Activated CD8-positive, alpha-beta memory T cell treated with anti-CD3 and anti-CD28 coated beads, Interleukin-2, amount 50 U/mL, for 48 hours (primary cell): ENCODE measurements around the gene ARID2.

Experiments used
- DNase-seq: peaks from one replicate; pipeline ENCODE4 v3.0.0-alpha.2; 2020

The ARID2 gene

DNA sequence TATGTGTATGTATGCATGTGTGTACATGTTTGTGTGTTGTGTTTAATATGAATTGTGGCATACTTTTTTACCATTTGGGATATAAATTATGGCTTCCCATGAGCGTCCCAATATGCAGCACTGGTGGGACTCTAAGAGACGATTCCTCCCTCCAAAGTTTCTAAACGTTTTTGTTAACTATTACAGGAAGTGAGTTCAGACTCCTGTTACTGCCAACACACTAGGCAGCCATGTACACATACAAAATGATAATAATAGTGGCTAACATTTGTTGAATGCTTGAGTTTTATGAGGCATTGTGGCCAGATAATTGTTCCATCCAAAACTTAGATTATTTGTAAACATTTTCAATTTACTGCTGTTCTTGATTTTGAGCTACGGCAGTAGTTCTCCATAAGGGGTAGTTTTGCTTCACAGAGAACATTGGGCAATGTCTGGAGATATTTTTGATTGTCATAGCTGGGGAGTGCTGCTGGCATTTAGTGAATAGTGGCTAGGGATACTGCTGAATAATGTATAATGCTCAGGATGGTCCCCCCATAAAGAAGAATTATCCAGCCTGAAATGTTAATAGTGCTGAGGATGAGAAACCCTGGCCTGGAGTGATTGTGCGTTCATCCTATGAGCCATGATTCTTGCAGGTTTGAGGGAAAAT is 45.1 kb downstream of the ARID2 start:
- no peak for DNase-seq

DNA sequence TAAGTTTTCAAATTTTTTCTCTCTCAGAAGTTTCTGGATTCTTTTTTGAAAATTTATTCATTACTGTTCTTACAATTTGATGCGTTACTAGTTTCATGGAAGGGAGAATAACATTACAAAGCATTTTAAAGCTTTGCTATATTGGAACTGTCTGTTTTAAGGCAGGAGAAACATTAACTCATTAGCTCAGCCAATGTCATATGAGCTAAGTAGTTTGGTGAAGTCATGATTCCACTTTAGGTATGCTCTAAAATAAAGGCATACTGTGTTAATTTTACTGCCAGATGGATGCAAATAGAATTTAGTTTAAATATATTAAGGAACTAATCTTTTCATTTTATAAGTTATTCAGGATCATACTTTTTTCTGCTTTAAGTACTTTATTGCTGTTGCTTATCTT is 46.0 kb downstream of the ARID2 start:
- DNase-seq, result no peak

DNA sequence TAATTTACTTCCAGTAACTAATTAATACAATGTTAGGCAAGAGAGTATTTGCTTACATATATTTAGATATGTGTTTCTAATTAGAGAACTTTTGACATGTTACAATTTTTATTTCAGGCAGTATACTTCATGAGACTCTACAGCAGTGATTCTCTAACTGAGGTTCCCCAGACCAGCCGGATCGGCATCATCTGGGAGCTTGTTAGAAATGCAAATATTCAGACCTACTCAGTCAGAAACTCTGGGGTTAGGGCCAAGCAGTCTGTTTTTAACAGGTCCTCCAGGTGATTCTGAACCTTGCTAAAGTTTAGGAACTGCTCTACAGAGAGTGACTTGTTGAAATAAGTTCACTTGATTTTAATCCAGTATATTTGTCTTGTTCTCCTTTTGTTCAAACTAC is 46.5 kb downstream of the ARID2 start:
- DNase-seq, result no peak

DNA sequence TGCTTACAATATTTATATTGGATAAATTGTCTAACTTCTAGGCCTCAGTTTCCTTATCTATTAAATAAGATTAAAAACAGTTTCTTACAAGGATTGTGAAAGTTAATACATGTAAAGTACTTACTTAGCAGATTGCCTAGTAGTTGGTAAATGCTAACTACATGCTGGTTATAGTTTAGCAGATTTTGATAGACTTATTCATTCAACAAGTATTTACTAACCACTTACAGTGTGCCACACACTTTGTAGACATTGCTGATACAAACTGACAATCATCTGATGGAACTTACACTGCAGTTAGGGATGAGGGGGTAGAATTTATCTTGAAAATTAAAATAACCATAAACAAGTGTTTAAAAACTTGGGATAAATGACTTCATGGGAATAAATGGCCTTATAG is 50.4 kb downstream of the ARID2 start:
- DNase-seq, result no peak

DNA sequence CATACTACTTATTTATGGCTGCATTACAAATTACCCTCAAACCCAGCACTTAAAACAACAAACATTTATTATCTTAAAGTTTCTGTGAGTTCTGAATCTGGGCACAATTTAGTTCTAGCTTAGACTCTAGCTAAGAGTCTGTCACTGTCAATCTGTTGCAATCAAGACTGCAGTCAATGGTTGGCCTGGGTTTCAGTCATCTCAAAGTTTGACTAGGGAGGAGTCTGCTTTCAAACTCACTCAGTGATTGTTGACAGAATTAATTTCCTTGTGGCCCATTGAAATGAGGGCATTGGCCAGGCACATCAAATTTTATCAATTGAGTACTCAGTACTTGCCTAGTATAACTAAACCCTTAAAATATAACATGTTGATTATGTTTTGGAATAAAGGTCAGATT is 51.6 kb downstream of the ARID2 start:
- no peak for DNase-seq

DNA sequence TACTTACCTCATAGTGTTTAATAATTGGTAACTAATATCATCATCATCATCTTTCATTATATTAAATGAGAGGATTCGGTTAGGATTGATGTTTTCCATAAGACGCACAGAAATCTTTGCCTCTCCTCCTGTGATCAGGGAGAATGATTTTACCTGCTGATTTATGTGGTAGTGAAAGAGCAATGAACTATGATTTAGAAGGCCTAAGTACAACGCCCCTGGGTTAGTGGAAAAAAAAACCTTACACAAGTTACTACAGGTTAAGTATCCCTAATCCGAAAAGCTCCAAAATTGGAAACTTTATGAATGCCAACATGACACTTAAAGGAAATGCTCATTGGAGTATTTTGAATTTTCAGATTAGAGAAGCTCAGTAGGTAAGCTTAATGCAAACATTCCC is 55.8 kb downstream of the ARID2 start:
- DNase-seq, result no peak

DNA sequence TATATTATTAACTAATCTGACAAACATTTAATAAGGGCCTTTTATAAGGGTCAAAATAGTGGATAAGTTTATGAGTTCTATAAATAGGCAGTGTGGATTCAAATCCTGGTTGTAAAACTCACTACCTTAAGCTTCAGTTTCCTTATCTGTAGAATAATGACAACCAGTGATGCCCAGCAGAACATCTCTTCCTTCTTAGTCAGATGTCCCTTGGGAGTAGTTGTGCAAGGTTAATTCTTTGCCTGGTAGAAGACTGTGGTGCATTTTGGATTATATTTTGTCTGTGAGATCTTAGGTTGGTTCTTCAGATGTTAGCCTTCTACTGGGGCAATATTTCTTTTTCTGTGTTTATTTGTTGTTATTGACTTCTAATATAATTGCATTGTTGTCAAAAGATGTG is 59.5 kb downstream of the ARID2 start:
- DNase-seq, result no peak

DNA sequence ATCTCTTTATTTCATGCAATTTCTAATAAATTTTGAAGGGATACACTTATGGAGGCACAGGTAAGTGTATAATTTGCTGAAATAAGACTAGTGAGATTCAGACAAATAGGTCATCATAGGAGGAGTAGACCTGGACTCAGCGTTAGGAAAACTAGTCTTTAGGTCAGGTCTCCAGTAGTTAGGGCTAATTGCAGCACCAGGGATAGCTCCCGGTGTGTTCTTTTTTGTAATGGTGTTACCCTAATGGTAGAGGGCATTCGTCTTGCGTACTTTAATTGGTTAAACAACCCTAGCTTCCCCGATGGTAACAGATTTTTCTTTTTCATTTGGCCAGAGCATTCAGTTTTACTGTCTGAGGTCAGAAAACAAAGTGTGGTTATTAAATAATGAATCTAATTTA is 64.9 kb downstream of the ARID2 start:
- DNase-seq, result no peak

DNA sequence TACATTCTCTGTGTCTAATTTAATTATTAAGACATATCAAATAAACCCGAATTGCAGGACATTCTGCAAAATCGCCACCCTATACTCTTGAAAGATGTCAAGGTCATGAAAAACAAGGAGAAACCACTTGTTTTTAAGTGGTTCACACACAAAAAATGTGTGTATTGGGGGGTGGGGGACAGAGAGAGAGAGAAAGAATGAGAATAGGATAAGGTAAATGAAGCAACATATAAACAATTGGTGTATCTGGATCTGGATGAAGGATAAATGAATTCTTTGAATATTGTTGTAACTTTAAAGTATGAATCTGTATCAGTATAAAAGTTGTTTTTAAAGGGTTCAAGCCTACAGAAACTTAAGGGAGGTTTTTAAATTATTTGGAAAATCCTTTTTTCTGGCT is 72.1 kb downstream of the ARID2 start:
- no peak for DNase-seq

DNA sequence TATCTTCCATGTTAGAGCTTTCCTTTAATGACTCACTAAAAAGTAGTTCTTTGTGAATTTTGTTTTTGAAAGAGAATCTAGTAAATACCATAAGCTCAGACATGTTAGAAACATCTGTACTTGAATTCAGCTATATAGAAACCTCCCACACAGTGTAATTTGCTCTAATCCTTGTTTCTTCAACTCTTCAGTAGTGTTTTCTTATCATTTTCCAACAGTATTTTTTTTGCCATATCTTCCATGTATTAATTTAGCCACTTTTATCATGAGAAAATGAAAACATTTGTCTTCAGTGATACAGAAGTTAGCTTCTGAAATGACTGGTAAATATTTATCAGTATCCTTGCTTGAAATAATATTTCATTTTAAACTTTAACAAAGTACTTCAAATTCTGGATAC is 73.6 kb downstream of the ARID2 start:
- DNase-seq, result no peak

DNA sequence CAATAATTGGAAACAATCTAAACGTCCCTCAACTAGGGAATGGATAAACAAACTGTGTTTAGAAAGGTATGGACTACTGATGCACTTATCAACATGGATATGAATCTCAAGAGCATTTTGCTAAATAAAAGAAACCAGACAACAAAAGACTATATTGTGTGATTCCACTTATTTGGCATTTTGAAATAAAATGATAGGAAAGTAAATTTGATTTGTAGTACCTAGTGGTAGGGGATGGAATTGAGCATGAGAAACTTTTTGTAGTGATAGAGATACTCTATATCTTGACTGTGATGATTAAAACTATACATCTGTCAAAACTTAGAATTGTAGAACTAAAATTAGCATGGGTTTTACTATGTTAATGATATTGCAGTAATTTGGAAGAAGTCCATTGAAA is 87.1 kb downstream of the ARID2 start:
- no peak for DNase-seq

DNA sequence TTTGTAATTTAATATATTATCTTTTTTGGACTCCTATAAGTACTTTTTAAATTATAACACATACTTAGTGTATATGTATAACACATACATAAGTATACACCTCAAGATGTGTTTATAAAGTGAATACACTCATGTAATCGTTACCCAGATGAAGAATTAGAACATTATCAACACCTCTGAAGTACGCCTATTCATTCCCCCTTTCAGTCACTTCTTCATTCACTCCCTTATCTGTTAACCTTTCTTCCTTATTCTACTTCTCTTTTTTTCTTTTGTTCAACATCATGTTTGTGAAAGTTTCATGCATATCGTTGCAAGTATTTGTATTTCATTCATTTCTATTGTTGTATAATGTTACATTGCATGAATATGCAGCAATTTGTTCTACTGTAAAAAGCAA is 98.5 kb downstream of the ARID2 start:
- no peak for DNase-seq

DNA sequence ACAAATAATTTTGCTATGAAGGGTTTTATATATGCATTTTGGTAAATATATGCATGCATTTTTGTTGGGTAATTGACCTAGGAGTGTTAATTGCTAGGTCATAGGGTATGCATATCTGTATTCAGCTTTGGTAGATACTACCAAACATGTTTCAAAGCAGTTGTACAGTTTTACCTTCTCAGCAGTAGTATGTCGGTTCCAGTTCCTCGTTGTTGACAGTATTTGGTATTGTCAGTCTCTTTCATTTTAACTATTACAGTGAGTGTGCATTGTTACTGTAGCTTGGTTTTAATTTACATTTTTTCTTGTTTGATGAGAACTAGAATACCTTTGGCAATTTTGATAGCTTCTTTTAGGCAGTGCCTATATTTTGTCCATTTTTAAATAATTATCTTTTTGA is 98.9 kb downstream of the ARID2 start:
- no peak for DNase-seq

DNA sequence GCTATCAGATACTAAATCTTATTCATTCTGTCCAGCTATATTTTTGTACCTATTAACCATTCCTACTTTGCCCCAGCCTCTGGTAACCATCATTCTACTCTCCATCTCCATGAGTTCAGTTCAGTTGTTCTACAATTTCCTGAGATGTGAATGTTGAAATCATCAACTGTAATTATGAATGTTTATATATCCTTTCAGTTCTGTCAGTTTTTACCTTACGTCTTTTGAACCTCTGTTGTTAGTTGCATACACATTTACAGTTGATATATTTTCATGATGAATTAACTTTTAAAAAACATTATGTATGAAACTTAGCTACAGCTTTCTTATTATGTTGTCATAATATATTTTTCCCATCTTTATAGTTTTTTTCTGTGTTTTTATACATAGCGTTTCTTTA is 102.1 kb downstream of the ARID2 start:
- no peak for DNase-seq

DNA sequence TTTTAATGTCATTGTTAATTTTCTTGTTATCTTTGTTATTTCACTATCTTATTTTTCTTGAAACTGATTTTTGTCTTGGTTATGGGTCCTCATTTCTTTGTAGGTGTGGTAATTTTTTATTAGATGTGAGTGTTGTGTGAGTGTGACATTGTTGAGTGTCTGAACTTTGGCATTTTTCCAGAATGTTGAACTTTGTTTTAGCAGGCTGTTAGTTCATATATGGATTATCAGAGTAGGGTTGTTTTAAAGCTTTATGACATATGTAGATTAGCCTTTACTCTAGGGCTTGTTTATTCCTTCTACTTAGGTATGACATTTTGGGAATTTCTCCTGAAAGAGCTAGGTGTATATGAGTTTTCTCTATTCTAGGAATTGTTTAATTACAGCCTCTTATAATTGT is 103.9 kb downstream of the ARID2 start:
- no peak for DNase-seq

DNA sequence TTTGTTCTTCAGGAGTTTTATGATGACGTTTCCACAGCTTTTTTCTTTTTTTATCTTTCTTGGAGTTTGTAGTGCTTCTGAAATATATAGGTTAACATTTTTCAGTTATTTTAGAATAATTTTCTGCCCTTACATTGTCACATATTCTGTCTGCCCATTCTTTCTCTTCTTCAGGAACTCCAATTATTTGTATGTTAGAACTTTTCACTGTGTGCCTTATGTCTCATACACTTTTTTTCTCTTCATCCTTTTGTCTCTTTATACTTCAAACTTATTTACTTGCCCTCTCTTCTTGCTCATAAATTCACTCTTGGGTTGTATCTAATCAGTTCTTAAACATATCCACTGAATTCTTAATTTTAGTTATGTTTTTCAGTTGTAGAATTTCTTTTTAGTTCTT is 105.3 kb downstream of the ARID2 start:
- DNase-seq, result no peak

DNA sequence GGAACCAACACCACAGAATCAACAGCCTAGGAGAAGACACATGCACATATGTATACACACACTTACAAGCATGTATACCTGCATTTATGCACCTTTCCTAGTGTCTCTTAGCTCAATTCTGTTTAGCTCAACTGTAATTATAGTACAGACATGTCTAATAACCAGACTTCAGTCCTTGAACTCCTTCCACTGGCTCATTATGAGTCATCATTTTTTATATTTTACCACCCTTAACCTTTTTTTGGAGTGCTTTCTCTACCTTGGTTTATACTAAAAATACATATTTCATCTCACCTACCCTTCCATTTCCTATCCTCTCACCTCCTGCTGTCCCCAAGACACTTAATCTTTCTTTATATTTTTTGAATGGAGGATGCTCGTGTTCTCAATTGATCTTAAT is 110.4 kb downstream of the ARID2 start:
- DNase-seq, result no peak

DNA sequence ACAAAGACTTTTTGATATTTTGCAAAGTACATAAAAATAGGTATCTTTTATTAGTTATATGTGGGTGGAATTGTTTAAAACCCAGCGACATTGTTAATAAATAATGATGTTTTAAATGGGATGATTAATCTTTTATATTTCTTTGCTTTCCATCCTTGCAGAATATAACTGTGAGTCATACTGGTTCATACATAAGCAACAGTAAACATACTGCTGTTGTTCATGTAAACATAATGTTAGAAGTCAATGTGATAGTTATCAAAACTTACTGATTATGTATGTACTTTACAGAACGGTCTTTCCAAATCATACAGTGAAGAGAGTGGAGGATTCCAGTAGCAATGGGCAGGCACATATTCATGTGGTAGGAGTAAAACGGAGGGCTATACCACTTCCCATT is 119.8 kb downstream of the ARID2 start:
- no peak for DNase-seq

DNA sequence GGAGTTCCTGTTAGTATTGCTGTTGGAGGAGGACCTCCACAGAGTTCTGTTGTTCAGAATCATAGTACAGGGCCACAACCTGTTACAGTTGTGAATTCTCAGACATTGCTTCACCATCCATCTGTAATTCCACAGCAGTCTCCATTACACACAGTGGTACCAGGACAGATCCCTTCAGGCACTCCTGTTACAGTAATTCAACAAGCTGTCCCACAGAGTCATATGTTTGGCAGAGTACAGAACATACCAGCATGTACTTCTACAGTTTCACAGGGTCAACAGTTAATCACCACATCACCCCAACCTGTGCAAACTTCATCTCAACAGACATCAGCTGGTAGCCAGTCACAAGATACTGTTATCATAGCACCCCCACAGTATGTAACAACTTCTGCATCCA is 120.8 kb downstream of the ARID2 start:
- DNase-seq, result no peak

DNA sequence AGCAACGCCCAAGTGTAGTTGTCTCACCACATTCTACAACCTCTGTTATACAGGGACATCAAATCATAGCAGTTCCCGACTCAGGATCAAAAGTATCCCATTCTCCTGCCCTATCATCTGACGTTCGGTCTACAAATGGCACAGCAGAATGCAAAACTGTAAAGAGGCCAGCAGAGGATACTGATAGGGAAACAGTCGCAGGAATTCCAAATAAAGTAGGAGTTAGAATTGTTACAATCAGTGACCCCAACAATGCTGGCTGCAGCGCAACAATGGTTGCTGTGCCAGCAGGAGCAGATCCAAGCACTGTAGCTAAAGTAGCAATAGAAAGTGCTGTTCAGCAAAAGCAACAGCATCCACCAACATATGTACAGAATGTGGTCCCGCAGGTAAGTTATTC is 123.0 kb downstream of the ARID2 start:
- no peak for DNase-seq

DNA sequence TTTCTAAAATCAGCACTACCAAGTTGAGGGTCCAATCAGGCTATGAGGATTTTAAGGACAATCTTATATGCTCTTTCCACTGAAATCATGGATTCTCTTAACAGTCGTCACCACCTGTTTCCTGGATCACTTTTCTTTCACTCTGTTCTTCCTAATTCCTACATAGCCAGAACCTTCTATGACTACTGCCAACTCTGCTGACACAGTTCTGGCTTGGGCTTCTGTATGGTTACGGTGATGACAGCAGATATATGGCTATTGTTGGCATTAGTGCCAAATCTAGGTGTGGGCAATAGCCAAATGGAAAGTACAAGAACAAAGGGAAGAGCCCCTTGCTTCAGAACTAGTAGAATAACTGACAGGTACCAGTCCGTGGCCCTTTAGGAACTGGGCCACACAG is 124.0 kb downstream of the ARID2 start:
- DNase-seq, result no peak

DNA sequence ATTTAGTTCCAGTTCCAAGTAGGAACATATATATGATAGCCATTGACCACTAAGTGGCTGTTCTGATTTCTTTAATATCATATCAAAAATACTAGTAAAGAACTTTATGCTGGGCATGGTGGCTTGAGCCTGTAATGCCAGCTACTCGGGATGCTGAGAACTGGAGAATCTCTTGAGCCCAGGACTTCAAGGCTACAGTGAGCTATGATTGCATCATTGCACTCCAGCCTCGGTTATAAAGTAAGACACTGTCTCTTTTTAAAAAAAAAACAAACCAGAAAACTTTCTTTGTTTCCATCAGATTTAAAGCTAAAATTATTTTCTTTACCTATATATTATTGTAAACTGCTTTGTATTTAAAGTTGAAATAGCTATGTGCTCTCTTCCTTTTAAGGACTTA is 133.8 kb downstream of the ARID2 start:
- DNase-seq, result no peak

DNA sequence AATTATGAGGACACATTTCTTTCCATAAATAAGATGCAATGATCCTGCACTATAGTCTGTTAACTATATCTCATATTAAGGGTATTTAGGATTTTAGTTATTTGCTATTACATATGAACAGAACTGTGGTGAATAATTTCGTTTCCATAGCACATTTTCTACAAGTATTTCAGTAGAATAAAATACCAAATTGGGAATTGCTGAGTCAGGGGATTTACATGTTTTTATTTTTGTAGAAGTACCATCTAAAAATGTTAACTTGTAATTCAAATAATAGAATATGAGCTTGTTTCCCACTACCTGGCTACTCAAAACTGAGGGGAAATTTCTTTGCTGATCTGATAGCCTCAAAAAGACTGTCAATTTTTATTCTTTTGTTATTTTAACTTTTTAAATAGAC is 136.8 kb downstream of the ARID2 start:
- DNase-seq, result no peak

DNA sequence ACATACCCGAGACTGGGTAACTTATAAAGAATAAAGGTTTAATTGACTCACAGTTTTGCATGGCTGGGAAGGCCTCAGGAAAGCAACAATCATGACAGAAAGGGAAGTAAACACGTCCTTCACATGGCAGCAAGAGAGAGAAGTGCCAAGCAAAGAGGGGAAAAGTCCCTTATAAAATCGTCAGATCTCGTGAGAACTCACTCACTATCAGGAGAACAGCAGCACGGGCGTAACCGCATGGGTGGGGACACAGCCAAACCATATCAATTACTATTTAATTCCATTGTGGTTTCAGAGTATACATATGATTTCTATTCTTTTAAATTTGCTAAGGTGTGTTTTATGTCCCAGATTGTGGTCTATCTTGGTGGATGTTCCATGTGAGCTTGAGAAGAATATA is 142.9 kb downstream of the ARID2 start:
- DNase-seq, result no peak

DNA sequence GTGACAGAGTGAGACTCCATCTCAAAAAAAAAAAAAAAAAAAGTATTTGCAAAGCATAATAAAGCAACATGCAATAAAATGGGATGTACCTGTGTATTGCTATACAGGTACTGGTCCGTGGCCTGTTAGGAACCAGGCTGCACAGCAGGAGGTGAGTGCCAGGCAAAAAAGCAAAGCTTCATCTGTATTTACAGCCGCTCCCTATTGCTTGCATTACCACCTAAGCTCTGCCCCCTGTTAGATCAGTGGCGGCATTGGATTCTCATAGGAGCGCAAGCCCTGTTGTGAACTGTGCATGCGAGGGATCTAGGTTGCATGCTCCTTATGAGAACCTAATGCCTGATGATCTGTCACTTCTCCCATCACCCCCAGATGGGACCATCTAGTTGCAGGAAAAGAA is 147.6 kb downstream of the ARID2 start:
- DNase-seq, result no peak
